Measurements from ENCODE around the gene ZFP91.
A peak's percentile ranks its signal among the peaks of the same experiment; 100 is the strongest.

Gene ZFP91

GRCh38 chr11:58576887-58577471 is 1.9 kb upstream of the ZFP91 start:
- Histone ChIP-seq H3K9me3 (ENCODE audit: control insufficient read depth, insufficient read depth, low read length) (no peaks in the 10 kb centered on the region), H3K27me3 (ENCODE audit: control insufficient read depth, low read length) (no peaks in the 10 kb centered on the region), H3K27ac (ENCODE audit: low read depth, low read length) (peak overlapping the region; percentile 96), H3K9me2 (replicated peaks; ENCODE audit: control insufficient read depth, low read length) (no peaks in the 10 kb centered on the region), H3F3A (ENCODE audit: control insufficient read depth, insufficient read depth) (peaks cover 24% of the 10 kb centered on the region), H3K4me3 (ENCODE audit: low read length) (peak overlapping the region; percentile 92), H4K20me1 (ENCODE audit: control insufficient read depth, insufficient read depth, low read depth, low read length) (peaks cover 22% of the 10 kb centered on the region), H3K36me3 (ENCODE audit: control insufficient read depth, low read length) (peaks cover 60% of the 10 kb centered on the region), H3K4me1 (ENCODE audit: control insufficient read depth, low read length) (peaks cover 50% of the 10 kb centered on the region), H3K79me2 (ENCODE audit: control insufficient read depth, low read length) (peaks cover 78% of the 10 kb centered on the region), H3K4me2 (ENCODE audit: low read length) (peak overlapping the region; percentile 95)
- TF ChIP-seq, protein P1, sequence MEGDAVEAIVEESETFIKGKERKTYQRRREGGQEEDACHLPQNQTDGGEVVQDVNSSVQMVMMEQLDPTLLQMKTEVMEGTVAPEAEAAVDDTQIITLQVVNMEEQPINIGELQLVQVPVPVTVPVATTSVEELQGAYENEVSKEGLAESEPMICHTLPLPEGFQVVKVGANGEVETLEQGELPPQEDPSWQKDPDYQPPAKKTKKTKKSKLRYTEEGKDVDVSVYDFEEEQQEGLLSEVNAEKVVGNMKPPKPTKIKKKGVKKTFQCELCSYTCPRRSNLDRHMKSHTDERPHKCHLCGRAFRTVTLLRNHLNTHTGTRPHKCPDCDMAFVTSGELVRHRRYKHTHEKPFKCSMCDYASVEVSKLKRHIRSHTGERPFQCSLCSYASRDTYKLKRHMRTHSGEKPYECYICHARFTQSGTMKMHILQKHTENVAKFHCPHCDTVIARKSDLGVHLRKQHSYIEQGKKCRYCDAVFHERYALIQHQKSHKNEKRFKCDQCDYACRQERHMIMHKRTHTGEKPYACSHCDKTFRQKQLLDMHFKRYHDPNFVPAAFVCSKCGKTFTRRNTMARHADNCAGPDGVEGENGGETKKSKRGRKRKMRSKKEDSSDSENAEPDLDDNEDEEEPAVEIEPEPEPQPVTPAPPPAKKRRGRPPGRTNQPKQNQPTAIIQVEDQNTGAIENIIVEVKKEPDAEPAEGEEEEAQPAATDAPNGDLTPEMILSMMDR (IDR thresholded peaks at IDR 0.05; ENCODE audit: low read depth, low read length, poor library complexity, severe bottlenecking): peak; percentile 65
- TF ChIP-seq EZH2phosphoT487 (IDR thresholded peaks at IDR 0.05; ENCODE audit: borderline replicate concordance, low read length): no peak

DNA sequence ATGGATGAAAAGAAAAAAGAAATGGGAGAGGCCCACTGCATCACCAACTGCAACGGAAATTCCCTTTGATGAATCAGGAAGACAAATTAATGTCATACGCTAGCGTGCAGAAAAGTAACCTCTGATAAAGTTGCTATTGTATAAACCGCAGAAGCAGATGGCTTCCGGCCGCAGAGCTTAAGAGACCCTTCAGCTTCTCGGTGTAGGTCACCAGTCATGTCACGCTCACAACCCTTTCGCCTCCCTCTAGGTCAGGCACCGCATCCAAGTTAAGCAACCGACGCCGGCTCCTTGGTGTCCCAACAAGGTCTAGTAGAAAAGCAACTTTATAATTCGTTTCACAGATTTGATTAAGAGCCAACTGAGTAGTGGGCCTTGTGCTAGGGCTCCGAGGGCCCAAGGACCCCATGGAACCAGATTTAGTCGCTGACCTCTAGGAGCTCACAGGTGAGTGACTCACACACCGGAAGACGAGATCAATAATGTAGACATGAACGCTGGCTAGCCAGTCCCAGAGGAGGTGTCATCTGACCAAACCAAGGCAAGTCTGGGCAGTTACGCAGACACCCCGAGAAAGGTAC is 1.2 kb upstream of the ZFP91 start:
- H3K4me1 ChIP-seq (ENCODE audit: control insufficient read depth, low read length): peaks cover 53% of the 10 kb centered on the region
- no peaks in the 10 kb centered on the region for H3K9me3 ChIP-seq (ENCODE audit: control insufficient read depth, insufficient read depth, low read length)
- peaks cover 20% of the 10 kb centered on the region for H3F3A ChIP-seq (ENCODE audit: control insufficient read depth, insufficient read depth)
- peaks cover 23% of the 10 kb centered on the region for H4K20me1 ChIP-seq (ENCODE audit: control insufficient read depth, insufficient read depth, low read depth, low read length)
- peak overlapping the region; percentile 92 for H3K4me3 ChIP-seq (ENCODE audit: low read length)
- H3K9me2 ChIP-seq (replicated peaks; ENCODE audit: control insufficient read depth, low read length): no peaks in the 10 kb centered on the region
- peaks cover 62% of the 10 kb centered on the region for H3K36me3 ChIP-seq (ENCODE audit: control insufficient read depth, low read length)
- no peak for TF ChIP-seq EZH2phosphoT487 (IDR thresholded peaks at IDR 0.05; ENCODE audit: borderline replicate concordance, low read length)
- TF ChIP-seq, protein P1 (IDR thresholded peaks at IDR 0.05; ENCODE audit: low read depth, low read length, poor library complexity, severe bottlenecking): no peak
- H3K27ac ChIP-seq (ENCODE audit: low read depth, low read length): peak overlapping the region; percentile 96
- peaks cover 78% of the 10 kb centered on the region for H3K79me2 ChIP-seq (ENCODE audit: control insufficient read depth, low read length)
- H3K4me2 ChIP-seq (ENCODE audit: low read length): peak overlapping the region; percentile 95
- H3K27me3 ChIP-seq (ENCODE audit: control insufficient read depth, low read length): no peaks in the 10 kb centered on the region

GRCh38 chr11:58578136-58578634 is 678 bp upstream of the ZFP91 start:
- Histone ChIP-seq H3K4me3 (ENCODE audit: low read length) (peak overlapping the region; percentile 92), H4K20me1 (ENCODE audit: control insufficient read depth, insufficient read depth, low read depth, low read length) (peaks cover 29% of the 10 kb centered on the region), H3K36me3 (ENCODE audit: control insufficient read depth, low read length) (peaks cover 65% of the 10 kb centered on the region), H3K27me3 (ENCODE audit: control insufficient read depth, low read length) (no peaks in the 10 kb centered on the region), H3K4me1 (ENCODE audit: control insufficient read depth, low read length) (peaks cover 54% of the 10 kb centered on the region), H3F3A (ENCODE audit: control insufficient read depth, insufficient read depth) (peaks cover 20% of the 10 kb centered on the region), H3K27ac (ENCODE audit: low read depth, low read length) (peak overlapping the region; percentile 96), H3K79me2 (ENCODE audit: control insufficient read depth, low read length) (peaks cover 78% of the 10 kb centered on the region), H3K9me2 (replicated peaks; ENCODE audit: control insufficient read depth, low read length) (no peaks in the 10 kb centered on the region), H3K4me2 (ENCODE audit: low read length) (peak overlapping the region; percentile 95), H3K9me3 (ENCODE audit: control insufficient read depth, insufficient read depth, low read length) (no peaks in the 10 kb centered on the region)
- TF ChIP-seq EZH2phosphoT487 (IDR thresholded peaks at IDR 0.05; ENCODE audit: borderline replicate concordance, low read length): no peak
- TF ChIP-seq, protein P1 (IDR thresholded peaks at IDR 0.05; ENCODE audit: low read depth, low read length, poor library complexity, severe bottlenecking): no peak
